CMK (cell line): ENCODE data around the gene PDGFD.

ENCODE experiments used
- DNase-seq: peaks from one replicate; pipeline ENCODE4 v3.0.0-alpha.2; 2010; ENCODE audit warnings: low read depth

The PDGFD gene

DNA sequence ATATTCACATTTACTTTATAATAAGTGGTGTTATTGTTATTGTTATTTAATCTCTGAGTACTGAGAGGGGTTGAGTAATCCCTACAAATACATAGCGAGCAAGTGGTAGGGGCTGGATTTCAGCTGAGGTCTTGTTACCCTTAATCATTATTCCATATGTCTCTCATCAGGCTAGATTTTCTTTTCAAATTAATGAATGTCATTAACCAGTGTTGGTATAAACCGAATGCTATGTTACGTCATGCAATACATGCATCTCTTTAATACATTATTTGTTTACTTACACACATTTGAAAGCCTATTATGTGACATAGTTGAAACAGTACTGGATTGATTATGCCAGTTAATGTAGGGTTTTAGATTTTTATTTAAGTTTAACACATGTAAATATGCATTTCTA lies 18.9 kb downstream of the PDGFD start:
- no peak for DNase-seq

DNA sequence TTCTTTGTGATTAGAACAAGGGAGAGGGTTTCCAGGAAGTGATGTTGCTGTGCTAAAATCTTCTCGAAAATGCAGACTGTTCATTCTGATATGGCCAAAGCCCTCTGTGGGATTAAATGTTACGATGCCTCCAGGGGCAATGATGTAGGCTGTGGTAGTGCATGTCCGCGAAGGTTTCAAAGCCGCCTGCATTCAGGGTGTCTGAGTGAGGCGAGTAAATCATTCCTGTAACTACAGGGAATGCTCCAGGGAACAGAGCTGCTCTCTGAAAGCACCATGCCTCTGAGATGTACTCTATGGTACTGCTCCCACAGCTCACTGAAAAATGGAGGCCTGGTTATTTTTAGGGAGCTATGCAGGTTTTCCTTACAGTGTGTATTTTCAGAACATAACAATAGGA lies 21.2 kb downstream of the PDGFD start:
- no peak for DNase-seq

DNA sequence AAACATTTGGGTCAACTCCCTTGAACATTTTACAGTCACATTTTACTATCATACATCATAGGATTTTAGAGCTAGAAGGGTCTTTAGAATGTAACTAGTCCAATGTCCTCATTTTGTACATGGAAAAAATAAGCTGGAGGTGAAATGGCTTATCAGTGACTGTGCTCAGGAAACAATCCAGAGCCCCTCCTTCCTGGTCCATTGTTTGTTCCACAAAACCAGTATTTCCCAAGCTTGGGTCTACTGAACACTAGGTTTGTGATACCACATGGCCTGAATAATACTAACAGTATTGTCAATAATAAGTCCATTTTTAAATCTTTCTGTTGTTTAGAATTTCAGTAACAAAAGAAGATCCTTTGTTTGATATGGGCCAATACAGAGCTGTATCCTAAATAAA lies 27.1 kb downstream of the PDGFD start:
- no peak for DNase-seq

DNA sequence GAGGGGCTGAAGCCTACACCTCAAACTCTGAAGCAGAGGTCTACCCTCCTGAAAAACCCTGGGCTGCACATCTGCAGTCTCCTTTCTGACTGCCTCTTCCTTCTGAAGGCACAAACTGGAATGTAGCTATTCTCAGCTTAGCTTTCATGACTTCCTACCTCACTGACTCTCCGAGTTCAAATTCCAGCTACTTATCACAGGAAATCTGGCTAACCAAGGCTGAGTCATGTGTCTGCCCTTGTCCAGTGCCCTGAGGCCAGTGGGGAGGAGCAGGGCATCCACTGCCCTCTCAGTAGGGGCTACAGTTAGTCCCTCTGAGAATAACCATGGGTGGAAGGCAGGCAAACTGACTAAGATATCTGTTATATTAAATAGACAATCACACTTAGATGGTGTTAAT lies 29.2 kb downstream of the PDGFD start:
- no peak for DNase-seq

DNA sequence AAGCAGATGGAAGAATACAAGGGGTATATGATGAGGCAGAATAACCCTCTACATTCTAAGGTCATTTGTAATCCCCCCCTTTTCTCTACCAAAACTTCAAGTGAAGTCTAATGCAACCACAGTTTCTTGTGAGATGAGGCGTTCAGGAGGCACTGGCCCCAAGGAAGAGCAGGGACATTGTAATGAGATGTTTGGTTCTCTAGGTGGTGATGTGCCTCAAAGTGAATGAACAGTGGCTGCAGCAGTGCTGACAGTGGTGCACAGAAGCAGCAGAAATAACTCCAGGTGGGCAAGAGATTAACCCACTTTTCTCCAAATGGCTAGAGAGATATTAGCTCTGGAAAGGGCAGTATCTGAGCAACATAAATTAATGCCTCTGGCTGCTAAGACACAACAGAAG lies 33.8 kb downstream of the PDGFD start:
- DNase-seq = no peak

DNA sequence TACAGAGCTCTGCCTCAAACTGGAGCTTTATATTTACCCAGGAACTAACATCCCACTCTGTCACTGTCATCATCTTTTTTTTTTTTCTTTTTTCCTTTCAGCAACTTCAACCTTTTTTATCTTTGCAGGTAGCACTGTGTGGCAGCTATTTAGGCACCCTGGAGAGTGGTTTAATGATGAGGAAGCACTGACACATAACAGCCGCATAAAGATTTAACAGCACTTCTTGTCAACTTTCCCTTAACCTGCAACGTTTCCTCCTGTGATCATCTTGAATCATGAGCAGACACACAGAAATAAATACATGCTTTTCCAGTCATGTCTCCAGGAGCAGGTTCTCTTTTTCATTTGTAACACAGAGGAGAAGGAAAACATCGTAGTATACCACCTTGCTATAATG lies 34.8 kb downstream of the PDGFD start:
- no peak for DNase-seq

DNA sequence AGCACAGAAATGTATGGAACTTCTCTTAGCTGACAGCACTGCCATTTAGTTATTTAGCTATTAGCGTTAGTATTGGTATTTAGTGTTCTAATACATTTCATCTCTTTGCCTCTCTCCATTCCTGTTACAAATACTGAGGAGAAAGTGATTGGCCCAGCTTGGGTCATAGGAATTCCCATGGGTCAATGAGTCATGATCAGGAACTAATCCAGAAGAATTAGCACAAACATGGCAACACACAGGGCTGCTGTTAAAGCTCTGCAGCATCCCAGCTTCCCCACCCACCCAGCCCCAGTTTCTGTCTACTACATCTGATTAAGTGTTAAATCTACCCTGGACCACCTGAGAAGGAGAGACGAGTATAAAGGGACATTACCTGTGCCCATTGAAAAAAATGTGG lies 36.1 kb downstream of the PDGFD start:
- no peak for DNase-seq

DNA sequence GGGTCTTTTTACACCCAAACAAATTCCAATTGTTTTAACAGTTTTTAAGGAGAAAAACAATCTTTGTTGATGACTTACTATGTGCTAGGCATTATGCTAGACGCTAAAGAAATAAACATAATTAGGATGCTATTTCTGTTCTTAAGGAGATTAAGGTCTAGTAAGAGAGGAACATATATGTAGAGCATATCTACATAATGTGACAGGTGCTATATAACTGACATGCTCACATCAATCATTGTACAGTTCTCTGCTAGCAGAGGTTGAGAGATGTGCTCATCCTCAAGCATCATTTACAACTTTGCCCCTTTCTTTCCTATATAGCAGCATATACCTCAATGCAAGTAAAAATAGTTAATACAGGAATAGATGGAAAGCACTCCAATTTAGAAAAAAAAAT lies 37.5 kb downstream of the PDGFD start:
- no peak for DNase-seq

DNA sequence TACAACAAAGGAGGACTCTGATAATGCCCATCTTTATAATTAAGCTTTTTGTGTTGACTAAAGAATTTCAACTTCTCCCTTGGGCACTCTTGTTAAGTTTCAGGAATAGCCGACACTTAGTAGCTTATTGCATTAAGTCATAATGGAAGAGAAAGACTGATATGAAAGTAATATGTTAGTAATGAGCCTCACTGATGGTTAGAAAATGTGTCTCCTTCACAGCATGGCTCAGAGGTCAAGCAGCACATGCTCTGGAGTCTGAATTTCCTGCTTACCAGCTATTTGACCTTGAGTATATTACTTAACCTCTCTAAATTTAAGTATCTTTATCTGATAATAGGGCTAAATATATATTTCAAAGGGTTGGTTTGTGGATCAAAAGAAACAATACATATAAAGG lies 39.0 kb downstream of the PDGFD start:
- no peak for DNase-seq

DNA sequence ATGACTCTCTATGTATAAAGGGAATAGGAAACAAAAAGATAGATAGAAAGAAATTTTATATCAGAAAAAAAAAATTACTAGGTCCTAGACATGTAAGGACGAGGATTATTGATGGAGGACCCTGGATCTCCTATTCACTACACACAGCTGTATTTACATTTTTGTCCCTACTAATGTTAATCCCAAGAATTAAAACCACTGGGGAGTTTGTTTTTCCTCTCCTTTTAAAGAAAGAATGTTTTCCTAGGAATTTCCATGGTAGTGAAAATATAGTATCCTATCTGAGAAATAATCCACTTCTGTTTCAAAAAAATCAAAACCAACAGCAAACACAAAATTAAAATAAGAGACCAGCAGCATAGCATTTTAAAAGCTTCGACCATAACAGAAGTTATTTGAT lies 41.1 kb downstream of the PDGFD start:
- DNase-seq = no peak

DNA sequence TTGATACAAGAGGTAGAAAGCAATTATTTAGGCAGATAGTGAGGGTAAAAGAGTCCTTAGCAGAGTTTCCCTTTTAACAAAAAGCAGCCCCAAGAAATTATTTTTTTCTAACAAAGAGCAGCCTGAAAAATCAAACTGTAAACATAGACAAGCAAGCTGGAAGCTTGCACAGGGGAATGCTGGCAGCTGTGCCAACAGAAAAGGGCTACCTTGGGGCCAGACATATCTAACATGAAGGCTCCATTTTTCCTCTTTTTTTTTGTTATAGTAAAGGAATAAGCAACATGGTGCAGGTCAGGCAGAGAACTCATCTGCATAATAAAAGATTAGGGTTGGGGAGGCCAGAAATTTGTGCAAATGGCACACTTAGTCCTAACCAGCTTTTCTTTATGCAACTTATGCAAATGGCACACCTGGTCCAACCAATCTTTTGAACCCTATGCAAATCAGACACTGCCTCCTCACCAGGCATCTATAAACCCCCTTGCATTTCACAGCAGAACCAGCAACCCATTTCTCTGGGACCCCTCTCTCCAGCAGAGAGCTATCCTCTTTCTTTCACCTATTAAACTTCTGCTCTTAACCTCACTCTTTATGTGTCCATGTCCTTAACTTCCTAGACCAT lies 41.8 kb downstream of the PDGFD start:
- DNase-seq = no peak

DNA sequence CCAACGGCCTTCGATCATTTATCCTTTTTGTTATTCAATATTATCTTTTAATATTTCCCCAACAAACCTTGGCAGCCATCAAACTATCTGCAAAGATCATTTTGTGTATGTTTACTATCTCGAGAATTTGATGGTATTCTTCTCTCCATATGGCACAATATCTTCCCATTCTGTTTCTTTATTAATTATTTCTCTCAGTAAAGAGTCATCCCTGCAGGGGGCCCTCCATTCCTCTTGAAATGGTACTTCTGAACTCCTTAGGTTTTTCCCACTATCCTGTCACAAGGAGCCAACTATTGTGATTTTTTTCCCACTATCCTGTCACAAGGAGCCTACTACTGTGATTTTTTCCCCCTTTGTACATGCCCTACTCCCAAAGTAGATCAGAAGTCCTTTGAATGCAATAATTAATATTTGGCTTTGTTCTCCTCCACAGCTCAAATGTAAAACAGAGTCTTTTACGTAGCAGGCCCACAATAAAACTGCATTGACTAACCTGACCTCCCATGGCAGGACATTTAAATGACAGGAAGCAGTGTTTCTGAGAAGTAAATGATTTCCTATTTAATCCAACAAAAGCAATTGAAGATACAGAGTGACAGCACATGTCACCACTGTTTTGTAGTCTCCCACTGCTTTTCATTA lies 43.3 kb downstream of the PDGFD start:
- no peak for DNase-seq

DNA sequence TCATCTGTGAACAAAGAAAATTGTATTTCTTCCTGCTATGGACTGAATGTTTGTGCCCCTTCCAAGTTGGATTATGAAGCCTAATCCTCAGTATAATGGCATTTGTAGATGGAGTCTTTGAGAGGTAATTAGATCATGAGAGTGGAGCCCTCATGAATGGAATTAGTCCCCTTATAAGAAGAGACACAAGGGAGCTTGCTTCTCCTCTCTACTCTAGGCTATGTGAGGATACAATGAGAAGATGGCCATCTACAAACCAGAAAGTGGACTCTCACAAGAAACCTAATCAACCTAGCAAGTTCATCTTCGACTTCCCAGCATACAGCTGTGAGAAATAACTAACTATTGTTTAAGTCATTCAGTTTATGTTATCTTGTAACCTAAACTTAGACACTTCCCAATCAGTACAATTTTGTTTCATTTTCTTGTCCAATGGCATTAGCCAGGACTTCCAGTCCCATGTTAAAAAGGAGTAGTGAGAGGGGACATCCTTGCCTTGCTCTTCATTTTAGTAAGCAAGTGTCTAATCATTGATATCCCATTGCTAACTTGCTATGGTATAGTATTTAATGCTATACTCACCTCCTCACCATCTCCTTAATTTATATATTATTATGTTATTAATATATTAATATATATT lies 45.7 kb downstream of the PDGFD start:
- DNase-seq = no peak

DNA sequence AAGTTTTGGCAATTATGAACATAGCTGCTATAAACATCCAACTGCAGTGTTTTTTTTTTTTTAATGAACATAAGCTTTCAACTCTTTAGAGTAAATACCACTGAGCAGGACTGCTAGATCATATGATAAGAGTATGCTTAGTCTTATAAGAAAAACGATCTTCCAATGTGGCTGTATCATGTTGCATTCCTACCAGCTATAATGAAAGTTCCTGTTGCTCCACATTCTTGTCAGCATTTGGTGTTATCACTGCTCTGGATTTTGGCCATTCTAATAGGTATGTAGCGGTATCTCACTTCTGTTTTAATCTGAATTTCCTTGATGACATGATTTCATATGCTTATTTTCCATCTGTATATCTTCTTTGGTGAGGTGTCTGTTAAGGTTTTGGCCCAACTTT lies 50.4 kb downstream of the PDGFD start:
- DNase-seq = no peak

DNA sequence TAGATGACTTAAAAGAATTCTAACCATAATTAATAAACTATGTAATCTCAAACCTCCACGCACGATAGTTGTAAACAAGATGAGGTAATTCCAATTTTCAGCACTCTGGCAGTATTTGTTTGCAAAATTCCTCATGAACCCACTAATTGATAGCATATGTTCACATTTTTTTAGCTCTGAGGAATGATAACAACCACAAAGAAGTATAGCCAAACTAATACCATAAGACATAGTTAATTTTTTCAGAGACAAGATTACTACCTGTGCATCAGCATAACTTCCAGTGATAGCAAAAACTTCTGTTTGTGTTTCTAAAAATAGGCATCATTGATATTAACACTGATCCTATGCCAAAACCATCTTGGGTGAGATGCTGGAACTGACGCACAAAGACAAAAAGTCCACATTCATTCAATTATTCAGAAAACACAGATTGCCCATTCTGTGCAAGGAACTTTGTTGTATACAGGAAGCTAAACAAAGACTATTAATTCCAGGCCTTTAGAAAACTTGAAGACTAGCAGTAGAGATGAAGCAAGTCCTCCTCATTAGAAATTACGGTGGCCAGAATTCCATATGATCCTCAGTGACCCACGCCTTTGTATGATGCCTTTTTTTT lies 57.7 kb downstream of the PDGFD start:
- DNase-seq = no peak

DNA sequence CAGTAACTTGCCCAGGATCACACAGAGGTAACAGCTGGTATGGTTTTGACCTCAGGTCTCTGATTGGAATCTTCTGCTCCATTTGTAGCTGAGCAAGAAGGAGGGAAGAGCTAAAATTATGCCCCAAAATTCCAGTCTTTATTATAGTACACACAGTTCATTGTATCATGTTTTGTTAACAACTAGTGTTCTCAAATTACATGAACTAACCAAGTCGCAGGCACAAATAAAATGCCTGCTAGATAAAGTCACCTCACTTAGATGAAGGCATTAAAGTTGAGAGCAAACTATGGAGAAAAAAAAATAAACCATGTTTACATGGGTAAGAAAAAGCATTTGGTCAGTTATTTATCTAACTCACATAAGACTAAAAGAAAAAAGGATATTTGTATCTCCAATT lies 58.8 kb downstream of the PDGFD start:
- no peak for DNase-seq

DNA sequence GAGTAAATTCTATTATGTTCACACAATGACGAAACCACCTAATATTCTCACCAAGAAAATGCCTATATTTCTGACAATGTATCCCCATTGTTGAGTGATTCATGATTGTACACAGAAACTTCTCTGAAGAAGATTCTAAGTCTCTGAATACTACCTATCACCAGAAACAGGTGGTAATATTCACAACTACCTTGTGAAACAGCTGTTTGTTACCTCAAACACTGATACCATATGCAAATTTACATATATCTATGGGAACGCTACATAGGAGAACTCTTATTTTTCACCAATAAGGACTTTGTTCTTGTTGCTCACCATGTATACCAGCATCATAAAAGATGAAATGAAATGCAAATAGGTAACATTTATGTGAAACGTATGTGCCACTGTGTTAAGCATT lies 59.3 kb downstream of the PDGFD start:
- no peak for DNase-seq

DNA sequence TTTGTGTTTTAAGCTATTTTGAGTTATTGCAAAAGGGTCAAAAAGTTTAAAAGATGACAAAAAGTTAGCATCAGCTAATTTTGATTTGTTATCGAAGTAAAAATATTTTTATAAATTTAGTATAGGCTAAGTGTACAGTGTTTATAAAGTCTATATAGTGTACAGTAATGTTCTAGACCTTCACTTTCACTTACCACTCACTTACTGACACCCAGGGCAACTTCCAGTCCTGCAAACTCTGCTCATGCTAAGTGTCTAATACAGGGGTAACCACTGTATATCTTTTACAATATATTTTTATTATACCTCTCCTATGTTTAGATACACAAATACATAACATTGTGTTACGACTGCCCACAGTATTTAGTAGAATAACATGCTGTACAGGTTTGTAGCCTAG lies 59.7 kb downstream of the PDGFD start:
- DNase-seq = no peak

DNA sequence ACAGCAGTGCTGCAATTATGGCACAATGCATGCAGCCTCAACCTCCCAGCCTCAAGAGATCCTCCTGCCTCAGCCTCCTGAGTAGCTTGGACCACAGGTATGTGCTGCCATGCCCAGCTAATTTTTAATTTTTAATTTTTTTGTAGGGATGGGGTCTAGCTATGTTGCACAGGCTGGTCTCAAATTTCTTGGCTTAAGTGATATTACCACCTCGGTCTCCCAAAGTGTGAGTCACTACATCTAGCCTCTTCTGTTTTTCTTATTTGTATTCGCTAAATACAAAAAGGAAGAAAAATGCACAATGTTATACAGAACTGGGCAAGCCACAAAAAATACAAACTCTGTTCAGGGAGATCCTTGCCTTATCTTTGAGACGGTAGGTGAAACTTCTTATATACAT lies 65.4 kb downstream of the PDGFD start:
- DNase-seq = no peak

DNA sequence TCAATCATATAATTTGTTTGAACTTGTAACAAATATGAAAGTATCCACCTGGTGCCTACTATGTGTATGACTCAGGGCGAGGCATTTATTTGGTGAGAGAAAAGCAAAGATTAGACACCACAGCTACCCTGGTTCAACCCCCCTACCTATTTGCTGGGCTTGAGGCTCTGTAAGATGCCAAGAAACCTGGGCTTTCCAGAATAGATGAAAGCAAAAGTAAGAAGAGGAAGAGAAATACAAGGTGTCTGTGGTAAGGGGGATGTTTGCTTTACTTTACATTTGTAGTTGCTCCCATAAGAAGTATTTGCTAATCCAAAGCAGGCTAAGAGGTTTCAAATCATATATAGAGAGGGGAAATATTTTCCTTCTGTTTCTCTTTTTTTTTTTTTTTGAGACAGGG lies 65.8 kb downstream of the PDGFD start:
- no peak for DNase-seq

DNA sequence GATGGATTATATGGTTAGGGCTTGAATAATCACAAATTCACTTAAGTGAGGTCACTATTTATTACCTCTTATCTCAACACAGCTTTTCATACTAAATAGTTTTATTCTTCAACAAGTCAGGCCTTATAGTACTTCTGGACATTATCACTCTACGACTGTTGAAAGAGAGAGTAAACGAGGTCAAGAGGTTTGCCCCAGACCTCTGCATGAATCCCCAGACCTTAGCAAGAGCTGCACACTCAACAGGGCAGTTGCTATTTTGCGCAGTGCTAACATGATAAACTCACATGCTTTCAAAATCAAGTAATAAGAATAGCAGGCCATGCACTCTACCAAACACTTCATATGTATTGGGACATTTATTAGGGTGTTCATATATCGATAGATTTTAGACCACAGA lies 67.0 kb downstream of the PDGFD start:
- no peak for DNase-seq

DNA sequence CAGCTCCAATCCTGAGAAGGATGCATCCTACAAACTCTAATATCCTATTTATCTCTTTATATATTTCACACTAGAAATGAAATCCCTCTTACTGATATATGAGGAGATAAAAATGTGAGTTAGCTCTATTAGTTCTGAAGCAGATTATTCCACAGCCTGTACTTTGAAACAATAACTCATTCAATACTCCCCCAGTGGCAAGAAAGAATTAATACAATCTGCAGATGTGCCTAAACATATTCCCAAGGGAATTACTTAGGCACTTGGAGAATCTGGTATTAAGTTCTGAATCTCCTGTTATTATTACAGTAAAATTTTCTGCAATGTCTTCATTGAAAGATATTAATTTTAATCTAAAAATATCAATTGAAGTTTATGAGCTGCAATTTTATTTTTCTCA lies 68.2 kb downstream of the PDGFD start:
- no peak for DNase-seq

DNA sequence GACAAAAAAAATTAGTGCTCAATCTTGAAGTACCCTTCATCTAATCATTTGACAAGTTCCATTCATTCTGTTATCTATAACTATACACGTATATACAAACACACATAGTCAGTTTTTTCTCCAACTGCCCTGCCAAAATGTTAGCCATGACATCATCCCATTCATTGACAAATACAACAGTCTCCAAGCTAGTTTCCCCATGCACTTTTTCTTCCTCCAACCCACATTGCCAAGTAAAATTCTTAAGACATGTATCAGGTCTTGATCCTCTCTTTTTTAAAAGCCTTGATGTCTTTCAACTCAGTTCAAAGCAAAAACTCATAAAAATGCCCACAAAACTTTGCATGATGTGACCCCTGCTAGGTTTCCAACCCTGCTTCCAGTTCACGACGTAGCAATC lies 69.4 kb downstream of the PDGFD start:
- DNase-seq = no peak
